Erythroblast (primary cell): ENCODE measurements around the gene CFAP43.
A peak's percentile ranks its signal among the peaks of the same experiment; 100 is the strongest.

Source experiments
- GATA1 ChIP-seq: IDR thresholded peaks from 2 replicates; pipeline ENCODE4 v1.6.1; 2011; ENCODE audit warnings: low read depth, mild to moderate bottlenecking, control low read depth, low read length, moderate library complexity
- POLR2A ChIP-seq: IDR thresholded peaks from 2 replicates; pipeline ENCODE4 v1.6.1; 2011; ENCODE audit warnings: mild to moderate bottlenecking, low read length

GRCh38 chr10:104253106-104253505 lies 20.9 kb upstream of the CFAP43 start:
- TF ChIP-seq POLR2A, result peak; percentile 60
- no peak for TF ChIP-seq GATA1
